Activated CD4-positive, alpha-beta T cell treated with anti-CD3 and anti-CD28 coated beads for 36 hours (primary cell): ENCODE data around the gene PPP1R13B. TPM values are rescaled to one million over a fixed set of nuclear protein-coding genes. Genes with fewer than 3 reads are reported as not detected.

Experiments used
- total RNA-seq, 2 experiments: library from RNA; stranded (reverse); gene quantifications; one replicate each; pipeline ENCODE4 v1.2.3, GENCODE V29; 2021

The PPP1R13B gene
- total RNA-seq, 2 experiments from 2014 or later = 9.3 to 10.3 TPM

Other genes starting within 250 kb of the PPP1R13B start
- gene KLC1, start 218.4 kb downstream of the PPP1R13B start, total RNA-seq = 100 to 1,000 TPM in 1 of 2 experiments, 10 to 100 TPM in 1; 97.4 to 113 TPM
- 10 to 100 TPM; 43.7 to 46.9 TPM for gene XRCC3, start 132.1 kb downstream of the PPP1R13B start, total RNA-seq
- 10 to 100 TPM; 10.1 to 12.7 TPM for gene ZFYVE21, start 131.8 kb downstream of the PPP1R13B start, total RNA-seq
- under 1 TPM; 0.42 to 0.62 TPM for gene TDRD9, start 80.9 kb upstream of the PPP1R13B start, total RNA-seq
- not detected for gene RD3L, start 95.0 kb upstream of the PPP1R13B start, total RNA-seq
- not detected for gene ASPG, start 238.1 kb upstream of the PPP1R13B start, total RNA-seq